PFSK-1 (cell line): Measurements from ENCODE around the gene MLPH.

Source experiments
- FOXP2 ChIP-seq: optimal IDR thresholded peaks from 2 replicates; pipeline ENCODE3; 2011; ENCODE audit warnings: borderline replicate concordance, control low read depth, inconsistent platforms; ENCODE audit not compliant: insufficient read depth; ENCODE audit errors: extremely low read length, extremely low read depth
- POLR2AphosphoS5 ChIP-seq: IDR thresholded peaks from 2 replicates; pipeline ENCODE4 v1.6.1; 2012; ENCODE audit warnings: low read depth, mild to moderate bottlenecking, control low read depth, low read length, moderate library complexity
- REST ChIP-seq, 2 experiments: IDR thresholded peaks; 2 replicates each; pipeline versions ENCODE4 v1.6.1 to v1.8.0; 2011 to 2012; ENCODE audit warnings: low read depth in 2 of 2, low read length in 2 of 2, control low read depth in 1 of 2, inconsistent platforms in 1 of 2, mild to moderate bottlenecking in 1 of 2, moderate library complexity in 1 of 2; ENCODE audit not compliant: insufficient read depth in 1 of 2
- SIN3A ChIP-seq: IDR thresholded peaks from 2 replicates; pipeline ENCODE4 v1.6.1; 2012; ENCODE audit warnings: mild to moderate bottlenecking, low read length, moderate library complexity, borderline replicate concordance; ENCODE audit not compliant: insufficient read depth
- TAF1 ChIP-seq: IDR thresholded peaks from 2 replicates; pipeline ENCODE4 v1.6.1; 2012; ENCODE audit warnings: low read length, control low read depth, borderline replicate concordance; ENCODE audit not compliant: insufficient read depth

The MLPH gene

GRCh38 chr2:237553948-237554347 is 66.9 kb downstream of the MLPH start:
- TF ChIP-seq TAF1 (no peak), SIN3A (no peak)

DNA sequence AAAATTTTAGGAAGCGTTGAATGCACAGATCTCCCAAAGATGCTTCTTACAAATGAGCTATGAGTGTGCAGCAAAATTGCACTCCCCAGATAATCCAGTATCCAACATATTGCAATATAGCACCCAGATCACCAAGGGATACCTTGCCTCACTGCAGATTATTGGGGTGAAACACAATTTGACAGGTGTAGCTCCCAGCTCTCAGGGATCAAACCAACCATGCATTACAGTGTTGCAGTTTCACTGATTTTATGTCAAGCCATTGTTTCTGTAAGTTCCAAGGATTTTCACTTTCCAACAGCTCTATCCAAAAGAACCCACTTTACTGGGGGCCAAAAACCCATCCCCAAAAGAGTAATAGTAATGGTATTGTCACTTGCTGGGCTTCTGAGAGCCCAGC is 68.5 kb downstream of the MLPH start:
- no peak for TF ChIP-seq TAF1
- TF ChIP-seq FOXP2 = no peak
- TF ChIP-seq SIN3A = no peak
- TF ChIP-seq POLR2AphosphoS5 = no peak
- no peak for TF ChIP-seq REST (IDR thresholded peaks at IDR 0.05; ENCODE audit: insufficient read depth in 1 of 2, low read depth in 2 of 2, low read length in 2 of 2)

GRCh38 chr2:237556773-237557632 is 70.0 kb downstream of the MLPH start:
- TF ChIP-seq FOXP2 = no peak
- TF ChIP-seq REST (IDR thresholded peaks at IDR 0.05; ENCODE audit: insufficient read depth in 1 of 2, low read depth in 2 of 2, low read length in 2 of 2) = no peak
- no peak for TF ChIP-seq TAF1
- no peak for TF ChIP-seq SIN3A
- TF ChIP-seq POLR2AphosphoS5 = no peak

DNA sequence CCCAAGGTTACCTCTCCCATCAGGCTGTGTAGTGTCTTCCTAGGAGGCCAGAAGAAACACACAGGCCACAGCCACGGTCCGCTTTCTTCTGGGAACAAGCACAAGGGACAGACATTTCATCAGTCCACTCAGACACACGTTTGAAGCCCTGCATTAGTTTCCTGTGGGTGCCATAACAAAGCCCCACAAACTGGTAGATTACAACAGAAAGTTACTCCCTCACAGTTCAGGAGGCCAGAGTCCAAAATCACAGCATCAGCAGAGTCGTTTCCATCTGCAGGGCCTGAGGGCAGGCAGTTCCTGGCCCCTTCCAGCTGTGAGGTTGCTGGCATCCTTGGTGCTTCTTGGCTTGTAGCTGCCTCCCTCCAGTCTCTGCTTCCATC is 70.6 kb downstream of the MLPH start:
- TF ChIP-seq TAF1 (no peak), POLR2AphosphoS5 (no peak)

DNA sequence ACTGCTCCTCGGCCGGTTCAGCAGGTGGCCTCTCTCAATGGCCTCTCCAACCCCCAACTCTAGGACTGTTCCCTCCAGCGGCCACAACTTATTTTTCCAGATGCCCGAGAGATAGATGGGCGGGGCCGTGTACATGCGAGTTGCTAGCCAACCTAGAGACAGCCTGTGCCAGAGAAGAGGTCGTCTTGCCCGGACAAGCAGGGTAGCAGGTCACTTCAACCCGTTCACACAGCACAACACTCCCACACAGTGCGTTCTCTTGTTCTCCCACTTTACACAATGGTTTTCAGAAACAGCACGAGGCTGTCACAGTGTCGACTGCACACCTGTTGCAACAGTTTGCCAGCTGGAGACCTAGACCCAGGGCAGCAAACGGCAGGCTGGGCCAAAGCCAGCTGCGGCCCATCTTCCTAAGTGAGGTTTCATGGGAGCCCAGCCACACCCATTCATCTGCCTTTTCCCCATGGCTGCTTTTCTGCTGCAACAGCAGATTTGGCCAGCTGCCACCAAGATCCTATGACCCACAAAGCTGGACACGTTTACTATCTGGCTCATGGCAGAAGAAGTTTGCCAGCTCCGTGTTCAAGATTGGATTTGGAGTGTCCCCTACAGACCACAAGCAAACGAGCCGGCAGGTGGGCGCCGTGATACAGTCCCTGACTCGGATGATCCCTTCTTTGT is 72.0 kb downstream of the MLPH start:
- TF ChIP-seq TAF1 (no peak), REST (IDR thresholded peaks at IDR 0.05; ENCODE audit: insufficient read depth in 1 of 2, low read depth in 2 of 2, low read length in 2 of 2) (no peak), FOXP2 (no peak), SIN3A (no peak), POLR2AphosphoS5 (no peak)

DNA sequence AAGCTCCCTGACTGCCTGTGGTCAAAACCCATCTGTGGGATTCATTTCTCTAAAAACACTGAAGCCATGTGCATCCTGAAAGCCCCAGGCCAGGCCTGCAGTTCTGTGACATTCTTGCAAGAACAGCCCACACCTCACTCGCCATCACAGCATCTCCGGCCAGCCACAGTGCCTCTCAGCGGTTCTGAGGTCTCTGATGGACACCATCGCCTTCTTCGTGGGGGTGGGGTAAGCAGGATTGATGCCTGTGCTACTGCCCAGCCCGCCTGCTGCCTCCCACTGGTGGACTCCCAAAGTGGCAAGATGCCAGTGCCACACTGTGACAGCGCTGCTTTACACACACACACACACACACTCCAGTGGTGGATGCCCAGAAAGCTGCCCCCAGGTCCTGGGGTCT is 74.2 kb downstream of the MLPH start:
- no peak for TF ChIP-seq FOXP2
- TF ChIP-seq POLR2AphosphoS5 = no peak
- TF ChIP-seq REST (IDR thresholded peaks at IDR 0.05; ENCODE audit: insufficient read depth in 1 of 2, low read depth in 2 of 2, low read length in 2 of 2) = no peak
- no peak for TF ChIP-seq TAF1
- TF ChIP-seq SIN3A = no peak
